HepG2 (cell line): ENCODE results near the gene NTM.

Experiments used
- JUND ChIP-seq: sonication (generic); formaldehyde crosslinking; IDR thresholded peaks from 2 replicates; pipeline ENCODE4 v1.8.0; 2022; ENCODE audit warnings: mild to moderate bottlenecking, missing genetic modification reagents
- MIXL1 ChIP-seq: IDR thresholded peaks from 2 replicates; pipeline ENCODE4 v1.6.1; 2016
- MNT ChIP-seq: fragments of 450-650 bp; IDR thresholded peaks from 2 replicates; pipeline ENCODE4 v1.6.1; 2016
- POLR2AphosphoS2 ChIP-seq: IDR thresholded peaks from 2 replicates; pipeline ENCODE4 v1.6.1; 2011; ENCODE audit warnings: low read depth, low read length, improper control_type of control experiment
- TEAD3 ChIP-seq: optimal IDR thresholded peaks from 2 replicates; pipeline ENCODE3; 2016; ENCODE audit warnings: borderline replicate concordance
- ZBTB43 ChIP-seq: sonication (generic); formaldehyde crosslinking; conservative IDR thresholded peaks from 2 replicates; pipeline ENCODE4 v1.4.0; 2020; ENCODE audit warnings: missing genetic modification reagents
- ZNF256 ChIP-seq: sonication (generic); formaldehyde crosslinking; conservative IDR thresholded peaks from 2 replicates; pipeline ENCODE4 v1.4.0; 2020; ENCODE audit warnings: missing genetic modification reagents
- ZNF30 ChIP-seq: sonication (generic); formaldehyde crosslinking; IDR thresholded peaks from 2 replicates; pipeline ENCODE4 v1.5.0; 2020; ENCODE audit warnings: mild to moderate bottlenecking, missing genetic modification reagents
- ZNF549 ChIP-seq: sonication (generic); formaldehyde crosslinking; IDR thresholded peaks from 2 replicates; pipeline ENCODE4 v1.5.0; 2020; ENCODE audit warnings: missing genetic modification reagents
- ZSCAN12 ChIP-seq: sonication (generic); formaldehyde crosslinking; IDR thresholded peaks from 2 replicates; pipeline ENCODE4 v1.9.0; 2021; ENCODE audit warnings: mild to moderate bottlenecking, missing genetic modification reagents
- TF ChIP-seq, protein P1 (sequence below): sonication (generic); formaldehyde crosslinking; IDR thresholded peaks from 2 replicates; pipeline ENCODE4 v1.5.0; 2020; ENCODE audit warnings: mild to moderate bottlenecking, missing genetic modification reagents, moderate library complexity
- TF ChIP-seq, protein P2 (sequence below): sonication (generic); formaldehyde crosslinking; IDR thresholded peaks from 2 replicates; pipeline ENCODE4 v1.8.1; 2023; ENCODE audit warnings: missing genetic modification reagents, inconsistent platforms, borderline replicate concordance

GRCh38 chr11:131543389-131544025, 173.1 kb downstream of the NTM start:
- TF ChIP-seq POLR2AphosphoS2 (no peak), MIXL1 (CRISPR knock-in tag) (no peak), ZBTB43 (CRISPR knock-in tag) (no peak), JUND (CRISPR knock-in tag) (no peak), ZNF256 (CRISPR knock-in tag) (no peak), ZNF30 (CRISPR knock-in tag) (no peak), ZSCAN12 (no peak), MNT (no peak), TEAD3 (no peak), ZNF549 (no peak)
- TF ChIP-seq, protein P1, sequence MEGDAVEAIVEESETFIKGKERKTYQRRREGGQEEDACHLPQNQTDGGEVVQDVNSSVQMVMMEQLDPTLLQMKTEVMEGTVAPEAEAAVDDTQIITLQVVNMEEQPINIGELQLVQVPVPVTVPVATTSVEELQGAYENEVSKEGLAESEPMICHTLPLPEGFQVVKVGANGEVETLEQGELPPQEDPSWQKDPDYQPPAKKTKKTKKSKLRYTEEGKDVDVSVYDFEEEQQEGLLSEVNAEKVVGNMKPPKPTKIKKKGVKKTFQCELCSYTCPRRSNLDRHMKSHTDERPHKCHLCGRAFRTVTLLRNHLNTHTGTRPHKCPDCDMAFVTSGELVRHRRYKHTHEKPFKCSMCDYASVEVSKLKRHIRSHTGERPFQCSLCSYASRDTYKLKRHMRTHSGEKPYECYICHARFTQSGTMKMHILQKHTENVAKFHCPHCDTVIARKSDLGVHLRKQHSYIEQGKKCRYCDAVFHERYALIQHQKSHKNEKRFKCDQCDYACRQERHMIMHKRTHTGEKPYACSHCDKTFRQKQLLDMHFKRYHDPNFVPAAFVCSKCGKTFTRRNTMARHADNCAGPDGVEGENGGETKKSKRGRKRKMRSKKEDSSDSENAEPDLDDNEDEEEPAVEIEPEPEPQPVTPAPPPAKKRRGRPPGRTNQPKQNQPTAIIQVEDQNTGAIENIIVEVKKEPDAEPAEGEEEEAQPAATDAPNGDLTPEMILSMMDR (CRISPR knock-in tag), result no peak
- TF ChIP-seq, protein P2, sequence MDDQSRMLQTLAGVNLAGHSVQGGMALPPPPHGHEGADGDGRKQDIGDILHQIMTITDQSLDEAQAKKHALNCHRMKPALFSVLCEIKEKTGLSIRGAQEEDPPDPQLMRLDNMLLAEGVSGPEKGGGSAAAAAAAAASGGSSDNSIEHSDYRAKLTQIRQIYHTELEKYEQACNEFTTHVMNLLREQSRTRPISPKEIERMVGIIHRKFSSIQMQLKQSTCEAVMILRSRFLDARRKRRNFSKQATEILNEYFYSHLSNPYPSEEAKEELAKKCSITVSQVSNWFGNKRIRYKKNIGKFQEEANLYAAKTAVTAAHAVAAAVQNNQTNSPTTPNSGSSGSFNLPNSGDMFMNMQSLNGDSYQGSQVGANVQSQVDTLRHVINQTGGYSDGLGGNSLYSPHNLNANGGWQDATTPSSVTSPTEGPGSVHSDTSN (CRISPR knock-in tag), result no peak
